ENCODE data around the gene AGPAT3.

Gene AGPAT3

GRCh38 chr21:43884012-43884860 lies 19.2 kb downstream of the AGPAT3 start:
- no peak for TF ChIP-seq CTCF (IDR thresholded peaks at IDR 0.05; ENCODE audit: insufficient read depth, low read length, missing control alignments)
- POLR2A ChIA-PET, result no interaction called here
- CTCF ChIA-PET, result no interaction called here
- no peak overlapping the region for H3K4me3 ChIP-seq (ENCODE audit: low read depth, low read length)
- DNase-seq (ENCODE audit: low read depth, low spot score), result no peak

DNA sequence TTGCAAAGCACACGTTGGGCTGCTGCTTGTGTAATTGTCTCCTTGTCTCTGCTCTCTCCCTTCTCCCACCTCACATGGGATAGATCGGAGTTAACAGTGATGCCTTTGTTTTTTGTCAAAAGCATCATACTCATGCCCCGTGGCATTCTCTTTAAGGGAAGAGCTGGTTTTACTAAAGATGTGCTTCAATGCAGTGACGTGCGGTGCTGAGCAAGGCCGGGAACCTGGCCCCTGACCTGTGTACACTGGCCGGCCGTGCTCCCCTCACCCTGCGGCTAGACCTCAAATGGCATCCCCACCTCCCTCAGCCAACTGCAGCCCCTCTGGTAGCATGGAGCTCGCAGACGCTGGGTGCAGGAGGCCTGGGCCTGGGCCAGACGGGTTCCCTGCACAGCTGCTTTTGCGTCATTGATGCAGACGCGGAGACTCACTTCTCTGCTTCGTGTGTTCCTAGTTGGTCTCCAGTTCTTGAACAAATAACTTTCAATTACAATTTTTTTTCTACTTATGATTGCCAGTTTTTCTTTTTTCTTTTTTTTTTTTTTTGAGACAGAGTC lies 19.9 kb downstream of the AGPAT3 start:
- H3K4me3 ChIP-seq (ENCODE audit: low read depth, low read length), result no peak overlapping the region
- no peak for DNase-seq (ENCODE audit: low read depth, low spot score)
- TF ChIP-seq CTCF (IDR thresholded peaks at IDR 0.05; ENCODE audit: insufficient read depth, low read length, missing control alignments), result no peak
- POLR2A ChIA-PET, result no interaction called here
- CTCF ChIA-PET, result no interaction called here

- TF ChIP-seq CTCF (IDR thresholded peaks at IDR 0.05; ENCODE audit: insufficient read depth, low read length, missing control alignments), result no peak
- ChIA-PET POLR2A (no interaction called here), CTCF (no interaction called here)
Observed at GRCh38 chr21:43885721-43886120, 20.7 kb downstream of the AGPAT3 start.

GRCh38 chr21:43886565-43886964 lies 21.5 kb downstream of the AGPAT3 start:
- CTCF ChIA-PET, result interaction anchor here (1.6 kb wide), 1 partner anchor 98 kb away, joined by 4 read pairs; no protein-coding TSS in a partner anchor
- POLR2A ChIA-PET, result no interaction called here
- TF ChIP-seq CTCF (IDR thresholded peaks at IDR 0.05; ENCODE audit: insufficient read depth, low read length, missing control alignments), result no peak
- no peak for DNase-seq (ENCODE audit: low read depth, low spot score)
- H3K4me3 ChIP-seq (ENCODE audit: low read depth, low read length), result no peak overlapping the region

More at GRCh38 chr21:43885721-43886120, 20.7 kb downstream of the AGPAT3 start:
- no peak overlapping the region for H3K4me3 ChIP-seq (ENCODE audit: low read depth, low read length)
- DNase-seq (ENCODE audit: low read depth, low spot score), result no peak

DNA sequence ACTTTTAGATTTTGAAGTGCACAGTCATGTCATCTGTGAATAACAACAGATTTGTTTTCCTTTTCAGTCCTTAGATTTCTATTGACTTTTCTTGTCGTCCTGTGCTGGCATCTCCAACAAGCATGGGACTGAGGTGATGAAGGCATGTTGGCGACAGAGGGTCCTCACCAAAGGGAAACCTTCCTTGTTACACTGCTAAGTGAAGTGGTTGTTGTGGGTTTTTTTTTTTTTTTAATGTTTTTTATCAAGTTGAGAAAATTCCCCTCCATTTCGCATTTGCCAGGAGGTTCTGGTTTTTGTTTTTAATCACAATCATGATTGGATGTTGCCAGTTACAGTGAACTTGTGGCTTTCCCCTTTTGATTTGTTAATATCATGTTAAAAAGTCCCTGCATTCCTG lies 24.0 kb downstream of the AGPAT3 start:
- no peak for DNase-seq (ENCODE audit: low read depth, low spot score)
- CTCF ChIA-PET, result no interaction called here
- POLR2A ChIA-PET, result no interaction called here
- TF ChIP-seq CTCF (IDR thresholded peaks at IDR 0.05; ENCODE audit: insufficient read depth, low read length, missing control alignments), result no peak
- H3K4me3 ChIP-seq (ENCODE audit: low read depth, low read length), result no peak overlapping the region

DNA sequence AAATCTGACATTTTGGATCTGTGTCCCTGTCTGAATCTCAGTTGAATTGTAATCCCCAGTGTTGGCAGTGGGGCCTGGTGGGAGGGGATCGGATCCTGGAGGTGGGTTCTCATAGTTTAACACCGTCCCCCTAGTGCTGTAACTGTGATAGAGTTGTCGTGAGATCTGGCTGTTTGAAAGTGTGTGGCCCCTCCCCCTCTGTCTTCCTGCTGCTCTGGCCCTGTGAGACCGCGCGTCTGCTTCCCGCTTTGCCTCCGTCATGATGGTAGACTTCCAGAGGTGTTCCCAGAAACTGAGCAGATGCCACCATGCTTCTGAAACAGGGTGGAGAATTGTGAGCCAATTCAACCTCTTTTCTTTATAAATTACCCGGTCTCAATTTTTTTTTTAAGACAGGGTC lies 25.0 kb downstream of the AGPAT3 start:
- ChIA-PET POLR2A (no interaction called here), CTCF (no interaction called here)
- no peak overlapping the region for H3K4me3 ChIP-seq (ENCODE audit: low read depth, low read length)
- no peak for DNase-seq (ENCODE audit: low read depth, low spot score)
- TF ChIP-seq CTCF (IDR thresholded peaks at IDR 0.05; ENCODE audit: insufficient read depth, low read length, missing control alignments), result no peak
